ENCODE data around the gene HGS. TPM values are rescaled to one million over a fixed set of nuclear protein-coding genes. Genes with fewer than 3 reads are reported as not detected.

Gene HGS
- total RNA-seq, 1 experiment from 2014 or later, result 187 TPM

DNA sequence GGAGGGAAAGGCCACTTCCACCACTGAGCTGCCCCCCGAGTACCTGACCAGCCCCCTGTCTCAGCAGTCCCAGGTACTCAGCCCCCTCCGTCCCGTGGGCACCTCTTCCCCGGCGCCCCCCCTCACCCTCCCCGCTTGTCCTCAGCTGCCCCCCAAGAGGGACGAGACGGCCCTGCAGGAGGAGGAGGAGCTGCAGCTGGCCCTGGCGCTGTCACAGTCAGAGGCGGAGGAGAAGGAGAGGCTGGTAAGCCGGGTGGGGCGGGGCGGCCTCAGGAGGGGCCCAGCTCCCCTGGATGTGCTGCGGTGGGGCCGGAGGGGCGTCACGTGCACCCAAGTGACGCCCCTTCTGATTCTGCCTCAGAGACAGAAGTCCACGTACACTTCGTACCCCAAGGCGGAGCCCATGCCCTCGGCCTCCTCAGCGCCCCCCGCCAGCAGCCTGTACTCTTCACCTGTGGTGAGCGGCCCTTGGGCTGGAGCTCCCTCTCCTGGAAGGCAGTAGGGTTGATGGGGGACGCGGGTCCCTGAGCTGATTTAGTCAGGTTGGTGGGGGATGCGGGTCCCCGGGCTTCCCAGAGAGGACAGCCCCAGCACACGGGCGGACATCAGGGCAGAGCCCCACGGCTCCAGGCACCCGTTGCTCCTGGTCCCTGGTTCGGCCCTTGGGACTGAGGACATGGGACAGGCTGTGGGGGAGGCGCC lies 9.8 kb downstream of the HGS start:
- BruUV-seq (replicated peaks), result no TSS peak
- POLR2A ChIA-PET (ENCODE audit: low non-redundant PET), result no interaction called here

DNA sequence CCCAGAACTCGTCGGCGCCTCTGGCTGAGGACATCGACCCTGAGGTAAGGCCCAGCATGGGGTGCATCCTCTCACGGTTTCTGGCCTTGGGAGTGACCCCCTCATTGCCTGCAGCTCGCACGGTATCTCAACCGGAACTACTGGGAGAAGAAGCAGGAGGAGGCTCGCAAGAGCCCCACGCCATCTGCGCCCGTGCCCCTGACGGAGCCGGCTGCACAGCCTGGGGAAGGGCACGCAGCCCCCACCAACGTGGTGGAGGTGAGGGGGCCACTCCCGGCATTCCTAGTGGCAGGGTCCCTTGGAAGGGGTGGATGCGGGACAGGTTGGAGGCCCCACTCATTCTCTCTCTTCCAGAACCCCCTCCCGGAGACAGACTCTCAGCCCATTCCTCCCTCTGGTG lies 11.0 kb downstream of the HGS start:
- Histone ChIP-seq H3K27me3 (replicated peaks; ENCODE audit: insufficient read depth, low read depth, low read length, poor library complexity) (no peaks in the 10 kb centered on the region), H3K27ac (ENCODE audit: low read depth, low read length, poor library complexity, severe bottlenecking) (no peak overlapping the region), H3K4me1 (ENCODE audit: insufficient read depth, low read length, poor library complexity, severe bottlenecking) (no peaks in the 10 kb centered on the region), H3K36me3 (ENCODE audit: insufficient read depth, low read length, poor library complexity, severe bottlenecking) (peaks cover 76% of the 10 kb centered on the region), H3K4me3 (ENCODE audit: low read depth, low read length, poor library complexity, severe bottlenecking) (no peak overlapping the region), H3K9me3 (ENCODE audit: low read depth, low read length, poor library complexity, severe bottlenecking) (no peaks in the 10 kb centered on the region)
- no TSS peak for BruUV-seq (replicated peaks)
- ChIA-PET POLR2A (ENCODE audit: low non-redundant PET) (no interaction called here), CTCF (no interaction called here)
- no peak for TF ChIP-seq EZH2 (IDR thresholded peaks at IDR 0.05; ENCODE audit: borderline replicate concordance, low read depth, low read length, poor library complexity, severe bottlenecking)
- TF ChIP-seq, protein P1, sequence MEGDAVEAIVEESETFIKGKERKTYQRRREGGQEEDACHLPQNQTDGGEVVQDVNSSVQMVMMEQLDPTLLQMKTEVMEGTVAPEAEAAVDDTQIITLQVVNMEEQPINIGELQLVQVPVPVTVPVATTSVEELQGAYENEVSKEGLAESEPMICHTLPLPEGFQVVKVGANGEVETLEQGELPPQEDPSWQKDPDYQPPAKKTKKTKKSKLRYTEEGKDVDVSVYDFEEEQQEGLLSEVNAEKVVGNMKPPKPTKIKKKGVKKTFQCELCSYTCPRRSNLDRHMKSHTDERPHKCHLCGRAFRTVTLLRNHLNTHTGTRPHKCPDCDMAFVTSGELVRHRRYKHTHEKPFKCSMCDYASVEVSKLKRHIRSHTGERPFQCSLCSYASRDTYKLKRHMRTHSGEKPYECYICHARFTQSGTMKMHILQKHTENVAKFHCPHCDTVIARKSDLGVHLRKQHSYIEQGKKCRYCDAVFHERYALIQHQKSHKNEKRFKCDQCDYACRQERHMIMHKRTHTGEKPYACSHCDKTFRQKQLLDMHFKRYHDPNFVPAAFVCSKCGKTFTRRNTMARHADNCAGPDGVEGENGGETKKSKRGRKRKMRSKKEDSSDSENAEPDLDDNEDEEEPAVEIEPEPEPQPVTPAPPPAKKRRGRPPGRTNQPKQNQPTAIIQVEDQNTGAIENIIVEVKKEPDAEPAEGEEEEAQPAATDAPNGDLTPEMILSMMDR (conservative IDR thresholded peaks at IDR 0.05; ENCODE audit: low read depth, low read length), result no peak
- intact Hi-C loops (cut with micrococcal nuclease; ENCODE audit: unreplicated experiment), result no loop called here
- DNase-seq (ENCODE audit: low spot score), result no peak

More for the DNA sequence above, 9.8 kb downstream of the HGS start:
- CTCF ChIA-PET, result interaction anchor here (0.7 kb wide), 1 partner anchor 10 kb away, joined by 3 read pairs; the partner anchor contains the start of genes ARL16 and HGS
- H3K4me1 ChIP-seq (ENCODE audit: insufficient read depth, low read length, poor library complexity, severe bottlenecking), result no peaks in the 10 kb centered on the region
- no peak for TF ChIP-seq EZH2 (IDR thresholded peaks at IDR 0.05; ENCODE audit: borderline replicate concordance, low read depth, low read length, poor library complexity, severe bottlenecking)
- TF ChIP-seq, protein P1 (conservative IDR thresholded peaks at IDR 0.05; ENCODE audit: low read depth, low read length), result no peak
- H3K27me3 ChIP-seq (replicated peaks; ENCODE audit: insufficient read depth, low read depth, low read length, poor library complexity), result no peaks in the 10 kb centered on the region
- no peak overlapping the region for H3K27ac ChIP-seq (ENCODE audit: low read depth, low read length, poor library complexity, severe bottlenecking)
- intact Hi-C loops (cut with micrococcal nuclease; ENCODE audit: unreplicated experiment), result no loop called here
- DNase-seq (ENCODE audit: low spot score), result no peak
- H3K9me3 ChIP-seq (ENCODE audit: low read depth, low read length, poor library complexity, severe bottlenecking), result no peaks in the 10 kb centered on the region
- H3K36me3 ChIP-seq (ENCODE audit: insufficient read depth, low read length, poor library complexity, severe bottlenecking), result peaks cover 75% of the 10 kb centered on the region
- no peak overlapping the region for H3K4me3 ChIP-seq (ENCODE audit: low read depth, low read length, poor library complexity, severe bottlenecking)

DNA sequence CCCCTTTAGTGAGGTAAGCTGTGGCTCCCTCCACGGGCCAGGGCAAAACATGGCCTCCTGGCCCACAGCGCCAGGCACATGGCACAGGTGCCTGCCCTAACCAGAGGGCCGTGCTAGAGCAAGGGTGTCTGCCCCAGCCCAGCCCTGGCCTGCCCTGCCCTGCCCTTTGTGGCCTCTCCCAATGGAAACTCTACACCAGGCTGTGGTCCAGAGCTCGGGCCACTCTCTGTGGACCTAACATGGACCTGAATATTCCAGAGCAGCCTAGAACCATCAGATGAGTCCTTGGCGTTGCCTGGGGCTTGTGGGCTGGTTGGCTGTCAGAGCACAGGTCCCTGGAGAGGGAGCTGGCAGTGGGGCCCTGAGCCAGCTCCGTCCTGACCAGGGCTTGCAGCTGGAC lies 11.4 kb downstream of the HGS start:
- no peak for DNase-seq (ENCODE audit: low spot score)
- POLR2A ChIA-PET (ENCODE audit: low non-redundant PET), result interaction anchor here (0.6 kb wide), 1 partner anchor 17 kb away, joined by 10 read pairs; no protein-coding TSS in a partner anchor
- peaks cover 72% of the 10 kb centered on the region for H3K36me3 ChIP-seq (ENCODE audit: insufficient read depth, low read length, poor library complexity, severe bottlenecking)
- TF ChIP-seq, protein P1 (conservative IDR thresholded peaks at IDR 0.05; ENCODE audit: low read depth, low read length), result no peak
- TF ChIP-seq EZH2 (IDR thresholded peaks at IDR 0.05; ENCODE audit: borderline replicate concordance, low read depth, low read length, poor library complexity, severe bottlenecking), result no peak
- H3K27me3 ChIP-seq (replicated peaks; ENCODE audit: insufficient read depth, low read depth, low read length, poor library complexity), result no peaks in the 10 kb centered on the region
- no TSS peak for BruUV-seq (replicated peaks)
- intact Hi-C loops (cut with micrococcal nuclease; ENCODE audit: unreplicated experiment), result no loop called here
- no peaks in the 10 kb centered on the region for H3K9me3 ChIP-seq (ENCODE audit: low read depth, low read length, poor library complexity, severe bottlenecking)
- H3K27ac ChIP-seq (ENCODE audit: low read depth, low read length, poor library complexity, severe bottlenecking), result no peak overlapping the region
- no peak overlapping the region for H3K4me3 ChIP-seq (ENCODE audit: low read depth, low read length, poor library complexity, severe bottlenecking)
- no peaks in the 10 kb centered on the region for H3K4me1 ChIP-seq (ENCODE audit: insufficient read depth, low read length, poor library complexity, severe bottlenecking)
- CTCF ChIA-PET, result no interaction called here

Measured in A673 (cell line).